Subcutaneous abdominal adipose tissue (tissue), 5 donors: ENCODE results near the gene RSPH1.

Experiments used
- H3K27ac ChIP-seq: one replicate; pipeline ENCODE4 v1.7.0; 2013; ENCODE audit warnings: low read depth, mild to moderate bottlenecking, inconsistent platforms, low read length, moderate library complexity
- H3K27me3 ChIP-seq, 5 donors: one replicate each; pipeline ENCODE4 v1.7.0; 2013; ENCODE audit warnings: low read length in 5 of 5, inconsistent platforms in 1 of 5; ENCODE audit not compliant: control insufficient read depth in 5 of 5, insufficient read depth in 4 of 5
- H3K36me3 ChIP-seq, 5 donors: one replicate each; pipeline ENCODE4 v1.7.0; 2013; ENCODE audit warnings: low read length in 5 of 5; ENCODE audit not compliant: control insufficient read depth in 5 of 5, insufficient read depth in 5 of 5
- H3K4me1 ChIP-seq, 5 donors: one replicate each; pipeline ENCODE4 v1.7.0; 2013; ENCODE audit warnings: low read length in 5 of 5, mild to moderate bottlenecking in 3 of 5, moderate library complexity in 1 of 5; ENCODE audit not compliant: control insufficient read depth in 5 of 5, insufficient read depth in 5 of 5
- H3K4me3 ChIP-seq, 5 donors: one replicate each; pipeline ENCODE4 v1.7.0; 2013; ENCODE audit warnings: low read length in 5 of 5, low read depth in 1 of 5
- H3K9ac ChIP-seq, 5 donors: one replicate each; pipeline ENCODE4 v1.7.0; 2013; ENCODE audit warnings: low read length in 5 of 5, mild to moderate bottlenecking in 4 of 5, moderate library complexity in 3 of 5
- H3K9me3 ChIP-seq, 5 donors: one replicate each; pipeline ENCODE4 v1.7.0; 2013; ENCODE audit warnings: low read length in 5 of 5; ENCODE audit not compliant: control insufficient read depth in 5 of 5
- donor health status: healthy.
- donor health status: healthy.
- donor health status: healthy.
- donor health status: healthy.
- donor health status: healthy.

The RSPH1 gene

DNA sequence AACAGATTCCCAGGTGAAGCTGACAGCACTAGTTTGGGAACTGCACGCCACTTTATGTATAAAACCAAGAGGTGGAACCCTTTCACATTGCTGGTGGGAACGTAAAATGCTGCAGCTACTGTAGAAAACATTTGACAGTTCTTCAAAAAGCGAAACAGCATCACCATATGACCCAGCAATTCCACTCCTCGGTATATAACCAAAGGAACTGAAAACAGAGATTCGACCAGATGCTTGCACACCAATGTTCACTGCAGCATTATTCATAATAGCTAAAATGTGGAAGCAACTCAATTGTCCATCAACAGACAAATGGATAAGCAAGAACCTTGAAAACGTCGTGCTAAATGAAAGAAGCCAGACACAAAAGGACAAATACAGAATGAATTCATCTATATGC lies 17.5 kb downstream of the RSPH1 start:
- no peak overlapping the region for H3K9ac ChIP-seq
- no peak overlapping the region for H3K27ac ChIP-seq
- no peaks in the 10 kb centered on the region for H3K9me3 ChIP-seq
- H3K4me1 ChIP-seq = peaks cover 0 to 18% (median 8%) of the 10 kb centered on the region in 5 donors
- H3K36me3 ChIP-seq = no peaks in the 10 kb centered on the region
- no peak overlapping the region for H3K4me3 ChIP-seq
- no peaks in the 10 kb centered on the region for H3K27me3 ChIP-seq

- Histone ChIP-seq H3K4me1 (peaks cover 0 to 19% (median 8%) of the 10 kb centered on the region in 5 donors), H3K27me3 (peaks cover 0 to 4% (median 0%) of the 10 kb centered on the region in 5 donors), H3K9me3 (no peaks in the 10 kb centered on the region), H3K27ac (no peak overlapping the region), H3K36me3 (no peaks in the 10 kb centered on the region), H3K4me3 (no peak overlapping the region), H3K9ac (no peak overlapping the region)
These were observed 19.4 kb downstream of the RSPH1 start for GRCh38 chr21:42476388-42477331.

GRCh38 chr21:42475526-42476387 lies 20.3 kb downstream of the RSPH1 start:
- Histone ChIP-seq H3K9me3 (no peaks in the 10 kb centered on the region), H3K27me3 (peaks cover 0 to 5% (median 0%) of the 10 kb centered on the region in 5 donors), H3K36me3 (no peaks in the 10 kb centered on the region), H3K4me3 (no peak overlapping the region), H3K4me1 (peaks cover 0 to 19% (median 8%) of the 10 kb centered on the region in 5 donors), H3K27ac (no peak overlapping the region), H3K9ac (no peak overlapping the region)

GRCh38 chr21:42475036-42475435 lies 21.0 kb downstream of the RSPH1 start:
- Histone ChIP-seq H3K9me3 (no peaks in the 10 kb centered on the region), H3K4me1 (peaks cover 0 to 19% (median 8%) of the 10 kb centered on the region in 5 donors), H3K27ac (no peak overlapping the region), H3K9ac (no peak overlapping the region), H3K27me3 (peaks cover 0 to 5% (median 0%) of the 10 kb centered on the region in 5 donors), H3K36me3 (no peaks in the 10 kb centered on the region), H3K4me3 (no peak overlapping the region)

- H3K9me3 ChIP-seq = no peaks in the 10 kb centered on the region
- H3K4me3 ChIP-seq = no peak overlapping the region
- H3K36me3 ChIP-seq = no peaks in the 10 kb centered on the region
- no peak overlapping the region for H3K9ac ChIP-seq
- peaks cover 0 to 19% (median 8%) of the 10 kb centered on the region in 5 donors for H3K4me1 ChIP-seq
- H3K27me3 ChIP-seq = peaks cover 0 to 5% (median 0%) of the 10 kb centered on the region in 5 donors
- no peak overlapping the region for H3K27ac ChIP-seq
These were observed 21.8 kb downstream of the RSPH1 start for GRCh38 chr21:42474043-42474831.

DNA sequence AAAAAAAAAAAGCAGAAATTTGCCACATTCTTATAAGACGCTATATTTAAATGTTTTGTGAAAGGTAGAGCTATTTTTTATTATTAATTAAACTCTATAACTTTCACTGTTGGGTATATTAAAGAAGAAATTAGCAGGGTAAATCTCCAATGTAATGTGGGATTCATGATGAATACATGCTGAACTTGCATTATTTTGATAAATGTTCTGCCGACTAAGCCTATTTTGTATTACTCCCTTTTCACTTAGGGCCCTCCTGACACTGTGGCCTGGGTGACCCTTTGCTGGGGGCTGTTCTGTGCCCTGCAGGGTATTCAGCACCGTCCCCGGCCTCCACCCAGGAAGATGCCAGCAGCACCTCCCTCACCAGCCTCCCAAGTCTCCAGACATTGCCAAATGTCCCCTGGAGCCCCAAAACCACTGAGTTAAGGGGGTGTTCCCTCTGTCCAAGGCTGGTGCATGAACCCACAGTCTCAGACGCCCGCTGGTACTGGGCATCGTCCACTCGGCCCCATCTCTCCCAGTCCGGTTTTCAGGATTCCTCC lies 22.5 kb downstream of the RSPH1 start:
- H3K36me3 ChIP-seq = no peaks in the 10 kb centered on the region
- peaks cover 0 to 19% (median 8%) of the 10 kb centered on the region in 5 donors for H3K4me1 ChIP-seq
- H3K9me3 ChIP-seq = no peaks in the 10 kb centered on the region
- no peak overlapping the region for H3K4me3 ChIP-seq
- H3K27me3 ChIP-seq = peaks cover 0 to 5% (median 0%) of the 10 kb centered on the region in 5 donors
- H3K9ac ChIP-seq = no peak overlapping the region
- no peak overlapping the region for H3K27ac ChIP-seq

DNA sequence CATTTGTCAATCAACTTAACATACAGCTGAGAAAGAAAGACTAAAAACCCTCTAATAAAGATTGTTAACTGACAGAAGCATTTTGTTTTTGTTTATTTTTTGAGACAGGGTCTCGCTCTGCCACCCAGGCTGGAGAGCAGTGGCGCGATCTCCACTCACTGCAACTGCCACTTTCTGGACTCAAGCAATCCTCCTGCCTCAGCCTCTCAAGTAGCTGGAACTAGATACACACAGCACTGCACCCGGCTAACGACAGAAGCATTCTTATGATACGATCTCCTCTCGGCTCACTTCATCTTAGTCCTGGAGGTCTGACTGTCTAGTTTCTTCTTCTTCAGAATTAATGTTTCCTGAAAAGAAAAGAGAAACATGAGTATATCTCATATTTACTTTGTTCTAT lies 23.5 kb downstream of the RSPH1 start:
- H3K9me3 ChIP-seq = no peaks in the 10 kb centered on the region
- H3K27me3 ChIP-seq = peaks cover 0 to 5% (median 1%) of the 10 kb centered on the region in 5 donors
- H3K4me3 ChIP-seq = no peak overlapping the region
- H3K9ac ChIP-seq = no peak overlapping the region
- no peaks in the 10 kb centered on the region for H3K36me3 ChIP-seq
- H3K4me1 ChIP-seq = peaks cover 0 to 19% (median 8%) of the 10 kb centered on the region in 5 donors
- no peak overlapping the region for H3K27ac ChIP-seq

DNA sequence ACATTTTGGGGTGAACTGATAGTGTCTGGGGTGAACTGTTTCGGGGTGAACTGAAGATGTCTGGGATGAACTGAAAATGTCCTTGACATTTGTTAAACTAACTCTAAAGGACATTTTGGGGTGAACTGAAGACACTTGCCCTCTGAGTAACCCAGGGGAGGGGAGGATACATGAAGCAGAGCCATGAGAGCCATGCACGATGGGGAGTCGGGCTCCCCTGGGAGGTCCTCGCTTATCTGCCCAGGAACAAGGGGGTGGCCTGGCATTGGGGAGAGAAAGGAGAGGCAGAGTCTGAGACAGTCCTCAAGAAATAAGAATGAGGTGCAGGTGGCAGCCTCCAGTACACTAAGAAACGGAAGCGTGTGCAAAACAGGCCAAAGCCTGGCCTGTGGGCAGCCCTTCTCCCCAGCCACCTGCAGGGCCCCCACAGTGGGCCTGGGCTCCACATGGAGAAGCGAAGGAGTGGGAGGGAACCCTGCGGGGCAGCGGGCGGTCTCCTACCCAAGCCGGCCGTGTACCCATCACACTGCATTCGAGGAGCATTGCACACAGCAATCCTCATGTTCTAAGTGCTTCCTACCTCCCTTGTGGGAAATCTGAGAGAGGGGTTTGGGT lies 24.2 kb downstream of the RSPH1 start:
- Histone ChIP-seq H3K4me1 (peaks cover 0 to 21% (median 13%) of the 10 kb centered on the region in 5 donors), H3K9ac (no peak overlapping the region), H3K27ac (no peak overlapping the region), H3K4me3 (no peak overlapping the region), H3K9me3 (no peaks in the 10 kb centered on the region), H3K27me3 (peaks cover 0 to 5% (median 3%) of the 10 kb centered on the region in 5 donors), H3K36me3 (no peaks in the 10 kb centered on the region)

- peaks cover 0 to 18% (median 13%) of the 10 kb centered on the region in 5 donors for H3K4me1 ChIP-seq
- H3K27ac ChIP-seq = no peak overlapping the region
- H3K9me3 ChIP-seq = no peaks in the 10 kb centered on the region
- H3K9ac ChIP-seq = no peak overlapping the region
- H3K27me3 ChIP-seq = peaks cover 0 to 5% (median 3%) of the 10 kb centered on the region in 5 donors
- H3K4me3 ChIP-seq = no peak overlapping the region
- H3K36me3 ChIP-seq = no peaks in the 10 kb centered on the region
These were observed 24.8 kb downstream of the RSPH1 start for GRCh38 chr21:42471206-42471605.
